ENCODE measurements around the gene DLG1.

DNA sequence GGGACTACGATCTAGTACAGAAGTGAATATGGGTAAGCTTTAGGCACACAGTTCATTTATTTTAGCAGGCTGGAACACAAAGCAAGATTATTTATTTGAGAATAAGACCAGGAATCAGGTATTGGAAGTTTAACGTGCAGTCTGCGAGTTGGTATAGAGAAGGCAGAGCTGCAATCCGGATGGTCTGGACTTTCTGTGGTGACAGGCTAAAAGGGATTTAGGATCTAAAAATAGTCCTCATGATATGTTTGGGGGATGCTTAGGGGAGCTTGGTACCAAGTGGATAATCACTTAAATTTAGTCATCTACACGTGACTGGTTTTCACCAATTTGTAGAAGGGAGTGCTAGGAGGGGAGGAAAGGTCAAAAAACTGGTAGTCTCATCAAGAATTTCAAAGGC lies 119.4 kb downstream of the DLG1 start:
- TF ChIP-seq, protein P1, sequence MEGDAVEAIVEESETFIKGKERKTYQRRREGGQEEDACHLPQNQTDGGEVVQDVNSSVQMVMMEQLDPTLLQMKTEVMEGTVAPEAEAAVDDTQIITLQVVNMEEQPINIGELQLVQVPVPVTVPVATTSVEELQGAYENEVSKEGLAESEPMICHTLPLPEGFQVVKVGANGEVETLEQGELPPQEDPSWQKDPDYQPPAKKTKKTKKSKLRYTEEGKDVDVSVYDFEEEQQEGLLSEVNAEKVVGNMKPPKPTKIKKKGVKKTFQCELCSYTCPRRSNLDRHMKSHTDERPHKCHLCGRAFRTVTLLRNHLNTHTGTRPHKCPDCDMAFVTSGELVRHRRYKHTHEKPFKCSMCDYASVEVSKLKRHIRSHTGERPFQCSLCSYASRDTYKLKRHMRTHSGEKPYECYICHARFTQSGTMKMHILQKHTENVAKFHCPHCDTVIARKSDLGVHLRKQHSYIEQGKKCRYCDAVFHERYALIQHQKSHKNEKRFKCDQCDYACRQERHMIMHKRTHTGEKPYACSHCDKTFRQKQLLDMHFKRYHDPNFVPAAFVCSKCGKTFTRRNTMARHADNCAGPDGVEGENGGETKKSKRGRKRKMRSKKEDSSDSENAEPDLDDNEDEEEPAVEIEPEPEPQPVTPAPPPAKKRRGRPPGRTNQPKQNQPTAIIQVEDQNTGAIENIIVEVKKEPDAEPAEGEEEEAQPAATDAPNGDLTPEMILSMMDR (IDR thresholded peaks at IDR 0.05): no peak
- no peak for TF ChIP-seq POLR2AphosphoS5 (IDR thresholded peaks at IDR 0.05)
